ENCODE data around the gene ARHGEF28. TPM values are rescaled to one million over a fixed set of nuclear protein-coding genes. Genes with fewer than 3 reads are reported as not detected.

The ARHGEF28 gene
- total RNA-seq, 1 donor from 2014 or later: 20.1 TPM

- no peak for DNase-seq (ENCODE audit: low read depth)
Observed at GRCh38 chr5:73954381-73954780, 328.4 kb downstream of the ARHGEF28 start.

GRCh38 chr5:73955271-73955846 lies 329.4 kb downstream of the ARHGEF28 start:
- no peak for DNase-seq (ENCODE audit: low read depth)

GRCh38 chr5:73957397-73958001 lies 331.5 kb downstream of the ARHGEF28 start:
- no peak for DNase-seq (ENCODE audit: low read depth)

GRCh38 chr5:73958037-73958436 lies 332.0 kb downstream of the ARHGEF28 start:
- no peak for DNase-seq (ENCODE audit: low read depth)

GRCh38 chr5:73960023-73960422 lies 334.0 kb downstream of the ARHGEF28 start:
- no peak for DNase-seq (ENCODE audit: low read depth)

- DNase-seq (ENCODE audit: low read depth): no peak
Observed at GRCh38 chr5:73960426-73960825, 334.4 kb downstream of the ARHGEF28 start.

GRCh38 chr5:73962801-73963425 lies 336.9 kb downstream of the ARHGEF28 start:
- DNase-seq (ENCODE audit: low read depth): peak; percentile 88

- DNase-seq (ENCODE audit: low read depth): no peak
Observed at GRCh38 chr5:73964352-73964865, 338.4 kb downstream of the ARHGEF28 start.

- DNase-seq (ENCODE audit: low read depth): no peak
Observed at GRCh38 chr5:73966451-73966850, 340.5 kb downstream of the ARHGEF28 start.

GRCh38 chr5:73967347-73967746 lies 341.4 kb downstream of the ARHGEF28 start:
- no peak for DNase-seq (ENCODE audit: low read depth)

- DNase-seq (ENCODE audit: low read depth): peak; percentile 54
Observed at GRCh38 chr5:73968246-73968645, 342.2 kb downstream of the ARHGEF28 start.

GRCh38 chr5:73968729-73969128 lies 342.7 kb downstream of the ARHGEF28 start:
- DNase-seq (ENCODE audit: low read depth): peak; percentile 85

GRCh38 chr5:73969195-73970036 lies 343.4 kb downstream of the ARHGEF28 start:
- no peak for DNase-seq (ENCODE audit: low read depth)

- DNase-seq (ENCODE audit: low read depth): no peak
Observed at GRCh38 chr5:73971326-73971725, 345.3 kb downstream of the ARHGEF28 start.

GRCh38 chr5:73973135-73973534 lies 347.1 kb downstream of the ARHGEF28 start:
- no peak for DNase-seq (ENCODE audit: low read depth)

GRCh38 chr5:73974871-73975360 lies 348.9 kb downstream of the ARHGEF28 start:
- DNase-seq (ENCODE audit: low read depth): no peak

- no peak for DNase-seq (ENCODE audit: low read depth)
Observed at GRCh38 chr5:73975845-73976244, 349.8 kb downstream of the ARHGEF28 start.

GRCh38 chr5:73977146-73977545 lies 351.1 kb downstream of the ARHGEF28 start:
- no peak for DNase-seq (ENCODE audit: low read depth)

- no peak for DNase-seq (ENCODE audit: low read depth)
Observed at GRCh38 chr5:73979321-73979720, 353.3 kb downstream of the ARHGEF28 start.

- DNase-seq (ENCODE audit: low read depth): no peak
Observed at GRCh38 chr5:73981704-73982103, 355.7 kb downstream of the ARHGEF28 start.

- no peak for DNase-seq (ENCODE audit: low read depth)
Observed at GRCh38 chr5:73983644-73984043, 357.6 kb downstream of the ARHGEF28 start.

Measured in myocyte (in vitro differentiated cells).